ENCODE results near the gene KAT2B. TPM values are rescaled to one million over a fixed set of nuclear protein-coding genes. Genes with fewer than 3 reads are reported as not detected.

KAT2B gene
- 4.9 and 5.3 TPM in 2 replicates for total RNA-seq

DNA sequence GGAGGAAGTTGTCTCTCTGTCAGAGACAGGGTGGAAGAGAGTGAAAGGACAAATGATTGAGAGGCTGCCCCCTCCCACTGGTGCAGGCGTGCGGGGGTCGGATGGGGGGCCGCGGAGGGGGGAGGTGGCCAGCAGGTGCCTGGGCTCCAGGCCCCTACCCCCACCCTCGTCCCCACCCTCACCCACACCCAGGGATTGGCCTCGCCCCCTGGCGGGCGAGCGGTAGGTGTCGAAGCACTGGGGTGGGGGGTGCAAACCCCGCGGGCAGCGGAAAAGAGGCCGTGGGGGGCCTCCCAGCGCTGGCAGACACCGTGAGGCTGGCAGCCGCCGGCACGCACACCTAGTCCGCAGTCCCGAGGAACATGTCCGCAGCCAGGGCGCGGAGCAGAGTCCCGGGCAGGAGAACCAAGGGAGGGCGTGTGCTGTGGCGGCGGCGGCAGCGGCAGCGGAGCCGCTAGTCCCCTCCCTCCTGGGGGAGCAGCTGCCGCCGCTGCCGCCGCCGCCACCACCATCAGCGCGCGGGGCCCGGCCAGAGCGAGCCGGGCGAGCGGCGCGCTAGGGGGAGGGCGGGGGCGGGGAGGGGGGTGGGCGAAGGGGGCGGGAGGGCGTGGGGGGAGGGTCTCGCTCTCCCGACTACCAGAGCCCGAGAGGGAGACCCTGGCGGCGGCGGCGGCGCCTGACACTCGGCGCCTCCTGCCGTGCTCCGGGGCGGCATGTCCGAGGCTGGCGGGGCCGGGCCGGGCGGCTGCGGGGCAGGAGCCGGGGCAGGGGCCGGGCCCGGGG, at the start of gene KAT2B:
Gene KAT2B, plus strand, starts transcription at position 682 of the 783 bp plus-strand sequence. Its CDS starts 32 bp downstream, at position 714.

GRCh38 chr3:20012164-20012563, 28.1 kb upstream of the KAT2B start, which contains the start of gene PP2D1:
PP2D1 (minus strand) TSS chr3:20012264; CDS start chr3:20012072, 192 bp downstream.

DNA sequence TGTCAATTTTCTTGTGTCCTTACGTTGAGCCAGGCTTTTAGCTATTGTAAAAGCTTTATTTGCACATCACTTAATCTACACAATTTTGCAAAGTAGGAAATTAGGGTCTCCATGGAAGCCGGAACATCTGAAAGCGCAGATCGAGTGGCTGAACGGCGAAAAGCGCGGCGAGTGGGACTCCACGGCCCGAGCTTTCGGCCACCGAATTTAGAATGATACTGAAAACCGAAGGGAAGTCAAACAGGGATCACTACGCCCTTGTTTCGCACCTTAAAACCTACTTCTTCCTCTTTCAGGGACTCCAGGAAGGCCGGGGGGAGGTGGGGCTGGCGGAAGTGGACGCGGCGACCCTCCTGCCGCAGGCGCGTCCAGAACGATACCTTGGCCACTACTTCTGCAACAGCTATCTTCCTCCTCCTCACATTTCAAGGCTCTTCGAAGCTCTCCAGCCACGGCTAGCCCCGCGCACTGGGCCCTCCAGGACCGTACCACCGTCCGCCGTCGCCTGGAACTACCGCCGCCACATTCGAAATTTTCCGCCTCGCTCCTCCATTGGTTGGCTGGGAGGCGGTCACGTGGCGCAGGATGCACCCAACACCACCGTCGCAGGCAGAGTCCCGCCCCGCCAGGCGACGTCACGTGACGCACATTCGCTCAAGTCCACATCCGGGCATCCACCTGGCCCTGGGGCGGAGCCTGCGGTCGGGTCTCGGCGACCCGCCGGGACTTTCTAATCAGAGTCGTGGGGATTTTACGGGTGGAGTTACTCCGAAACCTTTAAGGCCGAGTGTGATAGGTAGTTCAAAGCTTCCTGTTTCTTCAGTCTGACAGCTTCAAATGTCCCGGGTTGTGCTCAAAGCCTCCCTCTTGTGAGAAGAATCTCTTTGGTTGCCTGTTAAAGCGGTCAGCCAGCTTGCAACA, 145.7 kb downstream of the KAT2B start, which contains the start of gene SGO1:
Gene SGO1, minus strand, starts transcription at position 528 of the 921 bp plus-strand sequence. CDS start 2,179 bp downstream, outside the sequence.

Other genes starting within 250 kb of the KAT2B start
- gene EFHB, start 106.2 kb upstream of the KAT2B start, total RNA-seq, result 0.54 TPM in 1 of 2 replicates, not detected in the other
- 73.2 and 89.0 TPM in 2 replicates for gene RAB5A, start 93.3 kb upstream of the KAT2B start, total RNA-seq
- not detected in 2 replicates for gene PP2D1, start 28.2 kb upstream of the KAT2B start, total RNA-seq
- gene SGO1, start 145.8 kb downstream of the KAT2B start, total RNA-seq, result 2.2 and 3.6 TPM in 2 replicates